NCI-H82 treated with DMSO at 0.1 percent for 48 hours (cell line): ENCODE data around the gene BTRC.
"Not testable (repeated sequence)": the region's sequence is repeated elsewhere in the genome, so short reads cannot be mapped to it uniquely, and the experiment has no call there.

ENCODE experiments used
- DNase-seq: peaks from one replicate; lab custom pipeline; 2025; ENCODE audit not compliant: unreplicated experiment; lab: John Stamatoyannopoulos, UW

Gene BTRC

GRCh38 chr10:101353692-101354327 is at the start of gene BTRC:
TSS of gene BTRC (plus strand) at chr10:101354165. CDS start at chr10:101354181, 16 bp downstream.
- DNase-seq = peak; percentile 92

GRCh38 chr10:101304316-101304715 is 49.6 kb upstream of the BTRC start:
- no peak for DNase-seq

GRCh38 chr10:101305320-101306241 is 48.4 kb upstream of the BTRC start:
- peak; percentile 41 for DNase-seq

- no peak for DNase-seq
These were observed 45.9 kb upstream of the BTRC start for GRCh38 chr10:101308051-101308450.

- no peak for DNase-seq
These were observed 43.3 kb upstream of the BTRC start for GRCh38 chr10:101310529-101311184.

- no peak for DNase-seq
These were observed 42.5 kb upstream of the BTRC start for GRCh38 chr10:101311185-101312066.

GRCh38 chr10:101319241-101319915 is 34.6 kb upstream of the BTRC start:
- no peak for DNase-seq

GRCh38 chr10:101321073-101321472 is 32.9 kb upstream of the BTRC start:
- peak; percentile 87 for DNase-seq

- DNase-seq = peak; percentile 65
These were observed 31.5 kb upstream of the BTRC start for GRCh38 chr10:101322266-101323108.

- DNase-seq = peak; percentile 87
These were observed 30.5 kb upstream of the BTRC start for GRCh38 chr10:101323495-101323894.

GRCh38 chr10:101327454-101327853 is 26.5 kb upstream of the BTRC start:
- DNase-seq = not testable (repeated sequence)

GRCh38 chr10:101329341-101330032 is 24.5 kb upstream of the BTRC start:
- DNase-seq = peak; percentile 85

GRCh38 chr10:101330231-101330630 is 23.7 kb upstream of the BTRC start:
- no peak for DNase-seq

GRCh38 chr10:101330631-101331225 is 23.2 kb upstream of the BTRC start:
- peak; percentile 31 for DNase-seq

GRCh38 chr10:101331956-101332355 is 22.0 kb upstream of the BTRC start:
- DNase-seq = no peak

- DNase-seq = not testable (repeated sequence)
These were observed 19.7 kb upstream of the BTRC start for GRCh38 chr10:101334259-101334658.

GRCh38 chr10:101336382-101336781 is 17.6 kb upstream of the BTRC start:
- no peak for DNase-seq

GRCh38 chr10:101337836-101338235 is 16.1 kb upstream of the BTRC start:
- DNase-seq = no peak
